ENCODE measurements around the gene OCEL1.
"Not testable (repeated sequence)": the region's sequence is repeated elsewhere in the genome, so short reads cannot be mapped to it uniquely, and the experiment has no call there.

The OCEL1 gene

GRCh38 chr19:17266589-17266974 is 40.6 kb downstream of the OCEL1 start:
- Histone ChIP-seq H3K4me3 (replicated peaks; ENCODE audit: low read depth, low read length) (no peak overlapping the region), H3K27me3 (replicated peaks; ENCODE audit: control insufficient read depth, insufficient read depth, low read length) (no peaks in the 10 kb centered on the region), H3K36me3 (ENCODE audit: control insufficient read depth, insufficient read depth, low read length) (peaks cover under 1% of the 10 kb centered on the region; the same call in 1 of the 2 replicates)
- no peak for DNase-seq (ENCODE audit: extremely low read depth, insufficient read length)
- no peak for TF ChIP-seq CTCF (IDR thresholded peaks at IDR 0.05; ENCODE audit: insufficient read depth, low read length, poor library complexity, severe bottlenecking)

- peak; percentile 94 for DNase-seq (ENCODE audit: extremely low read depth, insufficient read length)
- peak within 1 kb of the TSS; percentile 81 for H3K4me3 ChIP-seq (replicated peaks; ENCODE audit: low read depth, low read length)
- TF ChIP-seq CTCF (IDR thresholded peaks at IDR 0.05; ENCODE audit: insufficient read depth, low read length, poor library complexity, severe bottlenecking), result no peak
- H3K27me3 ChIP-seq (replicated peaks; ENCODE audit: control insufficient read depth, insufficient read depth, low read length), result no peaks in the 10 kb centered on the region
- H3K36me3 ChIP-seq (ENCODE audit: control insufficient read depth, insufficient read depth, low read length), result peaks cover 2% of the 10 kb centered on the region; the same call in 1 of the 2 replicates
Measured at GRCh38 chr19:17266975-17267788, 41.2 kb downstream of the OCEL1 start, which contains the start of gene BABAM1. Gene BABAM1 (plus strand): TSS chr19:17267443. CDS start chr19:17268807, 1,364 bp downstream.

- H3K27me3 ChIP-seq (replicated peaks; ENCODE audit: control insufficient read depth, insufficient read depth, low read length), result no peaks in the 10 kb centered on the region
- no peak overlapping the region for H3K4me3 ChIP-seq (replicated peaks; ENCODE audit: low read depth, low read length)
- DNase-seq (ENCODE audit: extremely low read depth, insufficient read length), result no peak
- peaks cover 6% of the 10 kb centered on the region for H3K36me3 ChIP-seq (ENCODE audit: control insufficient read depth, insufficient read depth, low read length)
- no peak for TF ChIP-seq CTCF (IDR thresholded peaks at IDR 0.05; ENCODE audit: insufficient read depth, low read length, poor library complexity, severe bottlenecking)
Measured at GRCh38 chr19:17268754-17269153, 42.7 kb downstream of the OCEL1 start.

GRCh38 chr19:17274892-17275291 is 48.9 kb downstream of the OCEL1 start:
- H3K4me3 ChIP-seq (replicated peaks; ENCODE audit: low read depth, low read length); H3K27me3 ChIP-seq (replicated peaks; ENCODE audit: control insufficient read depth, insufficient read depth, low read length); DNase-seq (ENCODE audit: extremely low read depth, insufficient read length): not testable (repeated sequence)
- peaks cover 22% of the 10 kb centered on the region for H3K36me3 ChIP-seq (ENCODE audit: control insufficient read depth, insufficient read depth, low read length)

- DNase-seq (ENCODE audit: extremely low read depth, insufficient read length), result no peak
- Histone ChIP-seq H3K4me3 (replicated peaks; ENCODE audit: low read depth, low read length) (no peak overlapping the region), H3K27me3 (replicated peaks; ENCODE audit: control insufficient read depth, insufficient read depth, low read length) (no peaks in the 10 kb centered on the region), H3K36me3 (ENCODE audit: control insufficient read depth, insufficient read depth, low read length) (peaks cover 22% of the 10 kb centered on the region)
- TF ChIP-seq CTCF (IDR thresholded peaks at IDR 0.05; ENCODE audit: insufficient read depth, low read length, poor library complexity, severe bottlenecking), result no peak
Measured at GRCh38 chr19:17275441-17276175, 49.6 kb downstream of the OCEL1 start.
